IMR-90 (cell line): ENCODE data around the gene DDX42. TPM values are rescaled to one million over a fixed set of nuclear protein-coding genes. Genes with fewer than 3 reads are reported as not detected.

ENCODE experiments used
- ATAC-seq: fragments of 200-7000 bp; cut with Tn5 transposase; 2 replicates; pipeline ENCODE4 v1.9.1; 2020; ENCODE audit warnings: low read depth, mild to moderate bottlenecking, moderate library complexity
- BruUV-seq: library from RNA; stranded (reverse); fragments of 400-500 nt; replicated peaks from 2 replicates; lab custom pipeline; 2021; lab: Mats Ljungman, UMichigan
- CTCF ChIA-PET: fragments of 300-600 bp; formaldehyde crosslinking; extraction: SDS; loops from one replicate; lab custom pipeline; 2021; ENCODE audit warnings: antibody characterized with exemption; lab: Yijun Ruan, JAX
- POLR2A ChIA-PET: fragments of 300-600 bp; sonication (Branson Sonifier 250); formaldehyde crosslinking; loops from one replicate; lab custom pipeline; 2022; ENCODE audit warnings: antibody characterized with exemption; ENCODE audit not compliant: unreplicated experiment; lab: Charles Lee
- DNase-seq: peaks from one replicate; pipeline ENCODE4 v3.0.0; 2013
- H2AFZ ChIP-seq: replicated peaks from 2 replicates; pipeline ENCODE3; 2013; ENCODE audit warnings: low read length, mild to moderate bottlenecking; ENCODE audit not compliant: poor library complexity
- H2AK5ac ChIP-seq: 2 replicates; pipeline ENCODE4 v1.6.1; 2013; ENCODE audit warnings: low read depth, low read length, inconsistent platforms
- H2AK9ac ChIP-seq: replicated peaks from 2 replicates; pipeline ENCODE3; 2013; ENCODE audit warnings: mild to moderate bottlenecking, low read depth, low read length, moderate library complexity; ENCODE audit not compliant: poor library complexity
- H2BK120ac ChIP-seq: 2 replicates; pipeline ENCODE4 v1.6.1; 2013; ENCODE audit warnings: low read depth, low read length, inconsistent platforms
- H2BK15ac ChIP-seq: 3 replicates; pipeline ENCODE4 v1.6.1; 2013; ENCODE audit warnings: low read depth, low read length, inconsistent platforms
- H2BK20ac ChIP-seq: 2 replicates; pipeline ENCODE4 v1.6.1; 2013; ENCODE audit warnings: low read depth, mild to moderate bottlenecking, inconsistent platforms, low read length, moderate library complexity
- H2BK5ac ChIP-seq: 2 replicates; pipeline ENCODE4 v1.6.1; 2013; ENCODE audit warnings: mild to moderate bottlenecking, low read depth, low read length, inconsistent platforms; ENCODE audit not compliant: poor library complexity, severe bottlenecking
- H3K14ac ChIP-seq: replicated peaks from 2 replicates; pipeline ENCODE4 v1.6.1; 2013; ENCODE audit warnings: low read depth, low read length, inconsistent platforms
- H3K18ac ChIP-seq: 2 replicates; pipeline ENCODE4 v1.6.1; 2013; ENCODE audit warnings: low read depth, low read length, control low read depth
- H3K23ac ChIP-seq: 2 replicates; pipeline ENCODE4 v1.6.1; 2013; ENCODE audit warnings: low read depth, low read length, inconsistent platforms
- H3K27ac ChIP-seq: 2 replicates; pipeline ENCODE4 v1.5.1; 2013; ENCODE audit warnings: mild to moderate bottlenecking, control low read depth, low read length; ENCODE audit not compliant: insufficient read depth
- H3K27me3 ChIP-seq: 2 replicates; pipeline ENCODE4 v1.6.1; 2013; ENCODE audit warnings: low read length; ENCODE audit not compliant: control insufficient read depth, insufficient read depth
- H3K36me3 ChIP-seq: 2 replicates; pipeline ENCODE4 v1.6.1; 2013; ENCODE audit warnings: low read length, mixed read lengths; ENCODE audit not compliant: control insufficient read depth, insufficient read depth
- H3K4ac ChIP-seq: 2 replicates; pipeline ENCODE4 v1.6.1; 2013; ENCODE audit warnings: low read depth, low read length, inconsistent platforms
- H3K4me1 ChIP-seq: 2 replicates; pipeline ENCODE4 v1.6.1; 2013; ENCODE audit warnings: low read length, mixed read lengths; ENCODE audit not compliant: control insufficient read depth, insufficient read depth
- H3K4me2 ChIP-seq: 2 replicates; pipeline ENCODE4 v1.6.1; 2013; ENCODE audit warnings: low read depth, mild to moderate bottlenecking, control low read depth, low read length, moderate library complexity
- H3K4me3 ChIP-seq: 2 replicates; pipeline ENCODE4 v1.5.1; 2013; ENCODE audit warnings: low read depth, mild to moderate bottlenecking, control low read depth, low read length, moderate library complexity; ENCODE audit not compliant: insufficient read depth
- H3K56ac ChIP-seq: 2 replicates; pipeline ENCODE4 v1.6.1; 2013; ENCODE audit warnings: low read length, inconsistent platforms; ENCODE audit not compliant: insufficient read depth; ENCODE audit errors: extremely low read depth
- H3K79me1 ChIP-seq, 2 experiments: 2 replicates each; pipeline ENCODE4 v1.6.1; 2013; ENCODE audit warnings: low read length in 2 of 2, inconsistent platforms in 1 of 2, low read depth in 1 of 2
- H3K9ac ChIP-seq: 2 replicates; pipeline ENCODE4 v1.6.1; 2013; ENCODE audit warnings: low read depth, low read length, control low read depth
- H3K9me1 ChIP-seq: 2 replicates; pipeline ENCODE4 v1.6.1; 2013; ENCODE audit warnings: low read length, inconsistent platforms; ENCODE audit not compliant: insufficient read depth
- H3K9me3 ChIP-seq: 2 replicates; pipeline ENCODE4 v1.6.1; 2013; ENCODE audit warnings: low read length; ENCODE audit not compliant: control insufficient read depth, insufficient read depth
- H4K20me1 ChIP-seq: 2 replicates; pipeline ENCODE4 v1.6.1; 2013; ENCODE audit warnings: low read length, inconsistent platforms; ENCODE audit not compliant: insufficient read depth
- H4K5ac ChIP-seq: 2 replicates; pipeline ENCODE4 v1.6.1; 2013; ENCODE audit warnings: mild to moderate bottlenecking, low read depth, low read length, control low read depth
- H4K8ac ChIP-seq, 2 experiments: 2 replicates each; pipeline ENCODE4 v1.6.1; 2013; ENCODE audit warnings: low read depth in 2 of 2, low read length in 2 of 2, control low read depth in 1 of 2, inconsistent platforms in 1 of 2
- H4K91ac ChIP-seq: 2 replicates; pipeline ENCODE4 v1.6.1; 2013; ENCODE audit warnings: low read depth, low read length, inconsistent platforms; ENCODE audit not compliant: insufficient read depth
- BHLHE40 ChIP-seq: fragments of 150-350 bp; IDR thresholded peaks from 2 replicates; pipeline ENCODE4 v1.6.1; 2016; ENCODE audit warnings: mild to moderate bottlenecking, low read depth, low read length
- RFX5 ChIP-seq: IDR thresholded peaks from 2 replicates; pipeline ENCODE4 v1.8.0; 2012; ENCODE audit warnings: low read depth, mild to moderate bottlenecking, low read length, moderate library complexity
- WGBS, 2 experiments: methylation state at CpG; one replicate each; pipeline versions ENCODE4 v1.1.5 to v1.1.7; 2013; ENCODE audit warnings: missing lambda C conversion rate in 2 of 2; ENCODE audit not compliant: insufficient read length in 1 of 2; ENCODE audit errors: extremely low coverage in 2 of 2; 5-methylcytosine and 5-hydroxymethylcytosine counted together
- dilution Hi-C: fragments of 300-500 bp; cut with HindIII; formaldehyde crosslinking; loops from one replicate; pipeline ENCODE4 v1.14.3; 2018; ENCODE audit warnings: low sequenced_read_pairs; ENCODE audit not compliant: unreplicated experiment
- in situ Hi-C: fragments of 300-500 bp; cut with MboI; formaldehyde crosslinking; loops from 3 replicates; pipeline ENCODE4 v1.14.3; 2019; ENCODE audit warnings: low sequenced_read_pairs, inconsistent platforms, mixed read lengths
- intact Hi-C: fragments of 100-400 bp; cut with micrococcal nuclease; formaldehyde crosslinking; loops from 2 replicates; pipeline ENCODE4 v1.10.0; 2022
- polyA plus RNA-seq, 3 experiments: library from polyadenylated mRNA; depleted of rRNA; stranded (reverse); fragments of >200 nt; gene quantifications; 2 replicates each; pipeline ENCODE4 v1.2.3, GENCODE V29; 2012; ENCODE audit warnings: low replicate concordance in 1 of 3
- total RNA-seq: library from RNA; depleted of rRNA; stranded (reverse); fragments of >200 nt; gene quantifications from 2 replicates; pipeline ENCODE4 v1.2.3, GENCODE V29; 2012

DDX42 gene
- total and polyA plus RNA-seq, 2 of the 4 experiments (the other 2 are of a cell fraction), result 75.8 to 91.5 TPM

- Histone ChIP-seq H2AK9ac (no peak overlapping the region), H4K20me1 (no peaks in the 10 kb centered on the region), H3K4me3 (no peak overlapping the region), H3K79me1 (peaks cover 11 to 50% of the 10 kb centered on the region in 2 experiments), H3K27ac (no peak overlapping the region), H3K27me3 (no peaks in the 10 kb centered on the region), H2BK120ac (no peak overlapping the region), H4K8ac (no peak overlapping the region), H2AK5ac (no peak overlapping the region), H2BK5ac (no peak overlapping the region), H3K14ac (no peak overlapping the region), H4K5ac (no peak overlapping the region), H3K56ac (no peak overlapping the region), H3K9me1 (peaks cover 3% of the 10 kb centered on the region; the same call in 1 of the 2 replicates), H2BK15ac (no peak overlapping the region), H3K4ac (no peak overlapping the region), H3K4me2 (no peak overlapping the region), H3K9me3 (no peaks in the 10 kb centered on the region), H2AFZ (no peak overlapping the region), H3K9ac (no peak overlapping the region), H3K36me3 (0 out of 2 replicates have a peak, but pooled peaks cover 1% of the 10 kb centered on the region), H2BK20ac (no peak overlapping the region), H4K91ac (no peak overlapping the region), H3K4me1 (peaks cover 6% of the 10 kb centered on the region), H3K18ac (no peak overlapping the region), H3K23ac (no peak overlapping the region)
- dilution Hi-C loops, result no loop called here
- 100% methylated on average over 4 of the region's 8 CpGs; no CpG with 5 or more reads in 1 of the 2 experiments for WGBS, 2 experiments
- no peak for DNase-seq
- in situ Hi-C loops, result no loop called here
- POLR2A ChIA-PET, result interaction anchor here (0.5 to 0.6 kb wide), 2 partner anchors 159 to 240 kb away, joined by 3 to 5 read pairs; no protein-coding TSS in a partner anchor
- CTCF ChIA-PET, result no interaction called here
- ATAC-seq, result no peak
- BruUV-seq, result no TSS peak
- intact Hi-C loops, result loop anchor here (10.0 kb wide), 1 partner anchor 51 kb away; no protein-coding TSS in a partner anchor
- TF ChIP-seq BHLHE40, result no peak
- TF ChIP-seq RFX5, result no peak
Observed at GRCh38 chr17:63735691-63736090, 38.3 kb upstream of the DDX42 start.
